Activated naive CD8-positive, alpha-beta T cell treated with anti-CD3 and anti-CD28 coated beads, Interleukin-2, amount 50 U/mL, for 24 hours (primary cell): ENCODE results near the gene MAPK6.
"Not testable (repeated sequence)": the region's sequence is repeated elsewhere in the genome, so short reads cannot be mapped to it uniquely, and the experiment has no call there.

ENCODE experiments used
- ATAC-seq: fragments of 150-1000 bp; cut with Tn5 transposase; one replicate; pipeline ENCODE4 v1.10.0; 2021
- DNase-seq: peaks from one replicate; pipeline ENCODE4 v3.0.0; 2021
- H3K27ac Mint-ChIP-seq: one replicate; pipeline ENCODE4 v1.8.0; 2021; ENCODE audit warnings: mild to moderate bottlenecking, mixed read lengths
- H3K27me3 Mint-ChIP-seq: one replicate; pipeline ENCODE4 v1.8.0; 2021; ENCODE audit warnings: mixed read lengths
- H3K36me3 Mint-ChIP-seq: one replicate; pipeline ENCODE4 v1.8.0; 2021; ENCODE audit warnings: low read depth, mixed read lengths
- H3K4me1 Mint-ChIP-seq: one replicate; pipeline ENCODE4 v1.8.0; 2021; ENCODE audit warnings: mixed read lengths
- H3K4me3 Mint-ChIP-seq: one replicate; pipeline ENCODE4 v1.8.0; 2021; ENCODE audit warnings: mild to moderate bottlenecking, moderate library complexity, mixed read lengths
- H3K9me3 Mint-ChIP-seq: one replicate; pipeline ENCODE4 v1.8.0; 2021; ENCODE audit warnings: mixed read lengths

MAPK6 gene

GRCh38 chr15:52076889-52077781, 58.1 kb downstream of the MAPK6 start:
- no peak for DNase-seq
- Mint-ChIP-seq H3K27ac (no peak overlapping the region), H3K36me3 (no peaks in the 10 kb centered on the region), H3K9me3 (no peaks in the 10 kb centered on the region), H3K4me1 (peaks cover 8% of the 10 kb centered on the region), H3K4me3 (no peak overlapping the region), H3K27me3 (peaks cover 2% of the 10 kb centered on the region)
- peak; percentile 73 for ATAC-seq

DNA sequence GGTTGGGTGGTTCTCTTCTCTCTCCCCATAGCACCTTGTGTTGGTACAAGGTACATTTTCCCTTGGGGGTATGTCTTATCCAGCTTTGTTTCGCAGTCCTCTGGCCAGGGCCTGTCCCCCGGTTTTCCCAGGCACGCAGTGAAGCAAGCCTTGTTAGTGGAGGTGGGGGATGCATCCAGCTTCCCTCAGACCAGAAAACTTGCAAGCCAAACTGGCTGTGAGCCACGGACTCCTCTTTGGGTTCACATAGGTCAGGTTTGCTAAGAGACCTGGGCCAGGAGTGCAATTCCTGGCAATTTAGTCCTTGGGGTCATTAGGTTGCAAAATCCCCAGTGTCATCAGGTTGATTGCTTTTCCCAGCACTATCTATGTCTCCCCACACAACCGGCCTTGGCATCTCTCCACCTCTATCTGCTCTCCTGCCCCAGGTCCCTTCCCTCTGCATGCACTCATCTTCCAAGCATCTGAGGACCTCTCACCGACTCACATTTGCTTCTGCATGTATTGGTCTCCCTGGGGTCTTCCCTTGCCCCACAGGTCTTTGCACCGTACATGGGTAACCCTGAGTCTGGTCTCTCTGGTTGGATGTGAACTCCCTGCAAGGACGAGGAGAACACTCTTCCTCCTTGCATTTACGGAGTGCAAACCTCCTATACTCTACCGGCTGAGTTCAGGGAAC, 59.3 kb downstream of the MAPK6 start:
- Mint-ChIP-seq H3K36me3 (no peaks in the 10 kb centered on the region), H3K9me3 (no peaks in the 10 kb centered on the region), H3K4me3 (no peak overlapping the region), H3K4me1 (peaks cover 17% of the 10 kb centered on the region), H3K27ac (no peak overlapping the region), H3K27me3 (peaks cover 2% of the 10 kb centered on the region)
- DNase-seq (no peak), ATAC-seq (no peak)

DNA sequence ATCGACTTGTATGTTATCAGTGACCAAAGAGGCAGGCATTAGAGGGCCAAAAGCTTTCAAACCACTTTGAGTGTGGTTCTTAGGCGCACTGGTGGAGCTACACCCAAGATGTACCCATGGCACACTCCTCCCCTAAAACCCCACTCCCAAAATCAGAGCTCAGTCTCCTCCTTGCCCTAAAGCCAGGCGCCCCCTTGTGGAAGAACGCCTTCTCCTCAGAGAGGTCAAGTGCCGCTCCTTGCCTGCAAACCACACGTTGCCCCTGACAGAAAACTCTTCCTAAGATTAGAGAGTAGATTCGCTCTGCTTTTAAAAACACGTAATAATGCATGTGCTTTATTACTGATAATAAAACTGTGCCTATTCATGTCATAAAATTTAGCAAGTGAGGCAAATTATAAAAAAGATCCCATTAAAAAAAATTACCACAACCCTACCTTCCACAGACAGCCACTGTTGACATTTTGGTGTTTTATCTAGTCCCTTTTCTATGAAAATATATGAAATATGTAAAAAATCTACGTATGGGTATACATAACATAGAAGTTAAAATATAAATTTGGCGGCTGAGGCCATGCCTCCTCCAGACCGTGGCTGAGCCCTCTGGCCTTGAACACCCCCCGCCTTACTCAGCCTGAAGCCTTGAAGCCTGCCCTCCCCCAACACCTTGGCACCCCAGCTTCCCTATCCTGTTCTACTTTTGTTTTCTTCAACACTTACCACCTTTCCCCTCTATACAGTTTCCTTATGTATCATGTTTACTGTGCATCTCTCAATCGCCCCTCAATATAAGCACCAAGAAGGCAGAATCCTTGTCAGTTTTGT, 60.1 kb downstream of the MAPK6 start:
- Mint-ChIP-seq H3K4me3 (no peak overlapping the region), H3K27ac (no peak overlapping the region), H3K27me3 (peaks cover 2% of the 10 kb centered on the region), H3K36me3 (no peaks in the 10 kb centered on the region), H3K4me1 (peaks cover 17% of the 10 kb centered on the region), H3K9me3 (no peaks in the 10 kb centered on the region)
- DNase-seq = peak; percentile 90
- peak; percentile 71 for ATAC-seq

DNA sequence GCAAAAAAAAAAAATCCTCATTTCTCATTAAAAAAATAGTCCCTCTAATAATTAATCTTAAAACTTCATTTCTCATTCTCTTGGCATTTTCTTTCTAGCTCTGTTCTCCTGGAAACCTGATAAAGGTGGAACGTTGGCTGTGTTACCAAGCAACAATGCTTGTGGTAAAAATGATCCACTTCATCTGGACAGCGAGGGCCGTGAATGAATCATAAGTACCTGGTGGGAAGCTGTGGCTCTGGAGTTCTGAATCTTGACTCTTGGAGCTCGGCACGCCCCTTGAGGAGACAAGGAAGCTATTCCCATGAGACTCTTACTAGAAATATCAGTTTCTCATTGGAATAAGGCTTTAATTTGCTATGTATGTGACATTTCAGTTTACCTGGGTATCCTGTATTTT, 61.0 kb downstream of the MAPK6 start:
- Mint-ChIP-seq H3K27ac (no peak overlapping the region), H3K4me3 (no peak overlapping the region), H3K27me3 (peaks cover 2% of the 10 kb centered on the region), H3K36me3 (no peaks in the 10 kb centered on the region), H3K4me1 (peaks cover 17% of the 10 kb centered on the region), H3K9me3 (no peaks in the 10 kb centered on the region)
- DNase-seq (no peak), ATAC-seq (no peak)

- no peaks in the 10 kb centered on the region for H3K36me3 Mint-ChIP-seq
- H3K4me3 Mint-ChIP-seq = no peak overlapping the region
- no peak overlapping the region for H3K27ac Mint-ChIP-seq
- H3K27me3 Mint-ChIP-seq = peaks cover 2% of the 10 kb centered on the region
- DNase-seq (no peak), ATAC-seq (no peak)
- no peaks in the 10 kb centered on the region for H3K9me3 Mint-ChIP-seq
- peaks cover 17% of the 10 kb centered on the region for H3K4me1 Mint-ChIP-seq
Measured at GRCh38 chr15:52080706-52081392, 61.8 kb downstream of the MAPK6 start.

DNA sequence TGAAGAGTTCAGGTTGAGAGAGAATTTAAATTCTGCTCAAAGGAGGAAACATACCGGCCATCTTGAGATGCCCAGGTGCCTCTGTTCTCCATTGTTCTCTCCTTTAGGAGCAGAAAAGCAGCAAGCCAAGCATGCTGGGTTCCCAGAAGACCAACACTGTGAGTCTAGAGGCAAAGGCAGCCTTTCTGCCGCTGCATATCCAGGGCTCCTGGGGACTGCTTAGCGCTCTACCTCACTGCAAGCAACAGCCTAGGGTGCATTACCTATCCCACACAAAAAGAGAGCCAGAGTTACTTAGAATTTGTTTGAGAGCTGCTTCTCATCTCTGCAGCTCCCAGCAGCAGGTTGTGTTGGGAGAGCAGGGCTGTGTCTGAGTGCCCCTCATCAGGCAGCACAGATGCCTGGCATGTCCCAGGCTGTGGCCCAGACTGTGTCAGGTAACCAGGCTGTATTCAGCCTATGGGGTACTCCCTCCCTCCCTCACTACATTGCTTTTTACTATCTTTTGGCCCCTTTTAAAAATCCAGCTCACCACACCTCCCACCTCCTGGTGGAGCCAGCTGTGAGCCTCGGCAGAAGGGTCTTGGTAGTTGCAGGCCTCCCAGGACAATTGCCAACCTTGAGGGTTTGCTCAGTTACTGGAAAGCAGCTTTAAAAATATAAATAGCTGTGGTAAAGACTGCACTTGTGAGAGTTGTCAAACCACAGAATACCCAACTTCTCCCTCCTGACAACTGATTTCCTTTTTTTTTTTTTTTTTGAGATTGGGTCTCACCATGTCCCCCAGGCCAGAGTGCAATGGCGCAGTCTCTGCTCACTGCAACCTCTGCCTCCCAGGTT, 63.4 kb downstream of the MAPK6 start:
- Mint-ChIP-seq H3K27me3 (peaks cover 2% of the 10 kb centered on the region), H3K4me3 (no peak overlapping the region), H3K4me1 (peaks cover 15% of the 10 kb centered on the region), H3K9me3 (no peaks in the 10 kb centered on the region), H3K27ac (no peak overlapping the region), H3K36me3 (no peaks in the 10 kb centered on the region)
- no peak for ATAC-seq
- DNase-seq = no peak

DNA sequence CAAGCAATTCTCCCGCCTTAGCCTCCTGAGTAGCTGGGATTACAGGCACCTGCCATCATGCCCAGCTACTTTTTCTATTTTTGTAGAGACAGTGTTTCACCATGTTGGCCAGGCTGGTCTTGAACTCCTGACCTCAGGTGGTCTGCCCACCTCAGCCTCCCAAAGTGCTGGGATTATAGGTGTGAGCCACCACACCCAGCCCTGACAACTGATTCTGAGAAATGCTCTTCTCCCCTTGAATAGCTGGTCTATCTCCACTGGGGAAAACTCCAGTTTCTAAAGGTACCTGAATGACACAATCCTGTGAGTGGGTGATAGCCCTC, 64.0 kb downstream of the MAPK6 start:
- H3K4me1 Mint-ChIP-seq = peaks cover 15% of the 10 kb centered on the region
- H3K27ac Mint-ChIP-seq, H3K27me3 Mint-ChIP-seq, H3K4me3 Mint-ChIP-seq, H3K9me3 Mint-ChIP-seq, ATAC-seq, DNase-seq, H3K36me3 Mint-ChIP-seq: not testable (repeated sequence)

GRCh38 chr15:52083603-52084002, 64.6 kb downstream of the MAPK6 start:
- H3K4me3 Mint-ChIP-seq = no peak overlapping the region
- ATAC-seq (no peak), DNase-seq (no peak)
- H3K36me3 Mint-ChIP-seq = no peaks in the 10 kb centered on the region
- peaks cover 15% of the 10 kb centered on the region for H3K4me1 Mint-ChIP-seq
- no peak overlapping the region for H3K27ac Mint-ChIP-seq
- no peaks in the 10 kb centered on the region for H3K27me3 Mint-ChIP-seq
- no peaks in the 10 kb centered on the region for H3K9me3 Mint-ChIP-seq

GRCh38 chr15:52085299-52085698, 66.3 kb downstream of the MAPK6 start:
- DNase-seq (no peak), ATAC-seq (no peak)
- Mint-ChIP-seq H3K36me3 (no peaks in the 10 kb centered on the region), H3K27ac (no peak overlapping the region), H3K4me1 (peaks cover 11% of the 10 kb centered on the region), H3K27me3 (peaks cover 2% of the 10 kb centered on the region), H3K9me3 (peaks cover 13% of the 10 kb centered on the region), H3K4me3 (no peak overlapping the region)

DNA sequence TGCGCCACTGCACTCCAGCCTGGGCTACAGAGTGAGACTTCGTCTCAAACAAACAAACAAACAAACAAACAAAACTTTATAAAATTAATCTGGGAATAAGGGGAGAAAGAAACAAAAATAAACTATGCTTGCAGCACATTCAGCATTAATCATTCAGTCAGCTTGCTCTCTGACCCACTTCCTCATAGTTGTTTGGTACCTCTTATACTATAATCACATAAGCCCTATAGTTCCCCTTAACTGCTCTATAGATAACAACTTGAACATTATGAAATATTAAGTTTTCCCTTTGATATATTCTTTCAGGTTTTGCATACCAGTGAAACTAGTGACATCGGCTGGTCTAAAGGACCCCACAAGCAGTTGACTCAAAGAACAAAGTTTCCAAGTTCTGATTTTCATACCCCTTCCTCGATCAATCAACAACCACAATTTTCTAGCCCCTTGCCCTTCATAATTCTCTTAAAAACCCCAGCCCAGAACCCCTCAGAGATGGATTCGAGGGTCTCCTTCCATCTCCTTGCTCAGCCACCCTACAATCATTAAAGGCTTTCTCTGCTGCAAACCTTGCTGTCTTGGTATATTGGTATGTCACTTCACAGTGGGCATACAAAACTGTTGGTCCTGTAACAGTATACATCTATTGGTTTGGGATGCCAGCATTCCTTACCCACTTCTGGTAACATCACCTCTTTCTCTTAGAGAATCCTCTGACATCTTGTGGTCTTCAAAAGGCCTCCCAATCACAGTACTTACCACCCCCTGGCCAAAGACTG, 67.2 kb downstream of the MAPK6 start:
- peaks cover 4% of the 10 kb centered on the region for H3K27me3 Mint-ChIP-seq
- DNase-seq (no peak), ATAC-seq (no peak)
- H3K4me3 Mint-ChIP-seq = no peak overlapping the region
- H3K4me1 Mint-ChIP-seq = peaks cover 11% of the 10 kb centered on the region
- no peaks in the 10 kb centered on the region for H3K36me3 Mint-ChIP-seq
- peaks cover 18% of the 10 kb centered on the region for H3K9me3 Mint-ChIP-seq
- no peak overlapping the region for H3K27ac Mint-ChIP-seq

- Mint-ChIP-seq H3K9me3 (peaks cover 18% of the 10 kb centered on the region), H3K4me3 (no peak overlapping the region), H3K4me1 (no peaks in the 10 kb centered on the region), H3K27me3 (peaks cover 7% of the 10 kb centered on the region), H3K36me3 (no peaks in the 10 kb centered on the region), H3K27ac (no peak overlapping the region)
- no peak for ATAC-seq
- no peak for DNase-seq
Measured at GRCh38 chr15:52090193-52090592, 71.2 kb downstream of the MAPK6 start.

- ATAC-seq = no peak
- Mint-ChIP-seq H3K36me3 (no peaks in the 10 kb centered on the region), H3K4me1 (no peaks in the 10 kb centered on the region), H3K9me3 (peaks cover 18% of the 10 kb centered on the region), H3K4me3 (no peak overlapping the region), H3K27ac (no peak overlapping the region), H3K27me3 (peaks cover 7% of the 10 kb centered on the region)
- DNase-seq = no peak
Measured at GRCh38 chr15:52093167-52093538, 74.1 kb downstream of the MAPK6 start.
